Measurements from ENCODE around the gene DOK5.

Gene DOK5

DNA sequence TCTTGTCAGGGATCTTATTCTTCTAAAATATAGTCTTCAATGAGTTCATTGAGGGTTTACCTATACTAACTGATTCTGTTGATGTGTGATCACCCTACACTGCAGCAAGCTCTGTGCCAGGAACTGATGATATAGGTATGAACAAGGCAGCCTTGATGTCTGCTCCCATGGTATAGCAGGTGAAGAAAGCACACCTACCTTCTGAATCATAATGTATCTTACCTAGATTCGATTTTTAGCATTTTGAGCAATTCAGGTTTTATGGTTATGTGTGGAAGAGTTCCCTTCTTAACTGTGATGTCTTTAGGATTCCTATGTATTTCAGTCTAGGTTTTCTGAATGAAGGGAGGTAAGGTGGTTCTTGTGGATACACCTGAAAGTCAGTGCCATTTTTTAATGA is 223.0 kb downstream of the DOK5 start:
- no peak for DNase-seq (ENCODE audit: low spot score)

All from putamen (tissue), 1 donor.